Measurements from ENCODE around the gene TMEM176A.

Gene TMEM176A

DNA sequence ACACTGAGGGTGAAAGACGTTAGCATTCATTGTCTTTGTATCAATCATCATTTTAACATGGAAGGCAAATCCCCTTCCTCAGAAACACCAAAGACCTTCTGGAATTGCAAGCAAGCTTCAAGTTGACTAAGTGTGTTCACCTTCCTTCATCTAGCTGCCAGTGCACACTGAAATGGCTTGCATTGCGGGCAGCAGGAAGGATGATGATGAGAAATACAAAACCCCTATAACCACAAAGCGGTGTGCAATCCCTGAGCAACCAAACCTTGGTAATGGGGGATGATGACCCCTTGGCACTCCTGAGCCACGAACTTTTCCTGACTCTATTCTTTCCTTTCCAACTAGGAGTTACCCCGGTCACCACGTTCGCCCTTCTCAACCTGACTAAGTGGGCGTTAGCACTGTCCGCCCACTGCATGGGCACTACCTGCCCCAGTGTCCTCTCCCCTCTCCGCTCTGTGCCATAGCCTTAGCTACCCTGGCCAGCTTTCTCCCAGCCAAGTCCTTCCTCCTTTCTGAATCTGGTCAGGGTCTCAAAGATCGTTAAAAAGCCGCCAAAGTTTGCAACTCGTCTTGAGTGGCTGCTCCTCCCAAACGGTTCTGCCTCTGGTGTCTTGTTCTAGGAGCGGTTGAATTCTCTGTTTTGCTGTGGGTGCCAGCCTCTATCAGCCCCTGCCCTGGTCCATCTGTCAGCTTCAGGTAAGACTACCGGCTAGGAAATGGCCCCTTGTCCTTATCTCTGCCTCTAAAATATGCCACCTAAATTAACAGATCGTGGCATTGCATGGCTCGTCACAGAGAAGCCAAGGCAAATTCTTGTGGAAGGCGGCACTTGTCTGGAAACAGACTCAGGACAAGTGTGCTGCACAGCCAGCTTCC is 51.2 kb downstream of the TMEM176A start:
- DNase-seq = no peak

GRCh38 chr7:150852371-150852905 is 51.9 kb downstream of the TMEM176A start, which contains the start of gene AOC1:
Gene AOC1, plus strand, starts transcription at chr7:150852517. Its CDS starts 3,954 bp downstream, at chr7:150856471.
- no peak for DNase-seq

DNA sequence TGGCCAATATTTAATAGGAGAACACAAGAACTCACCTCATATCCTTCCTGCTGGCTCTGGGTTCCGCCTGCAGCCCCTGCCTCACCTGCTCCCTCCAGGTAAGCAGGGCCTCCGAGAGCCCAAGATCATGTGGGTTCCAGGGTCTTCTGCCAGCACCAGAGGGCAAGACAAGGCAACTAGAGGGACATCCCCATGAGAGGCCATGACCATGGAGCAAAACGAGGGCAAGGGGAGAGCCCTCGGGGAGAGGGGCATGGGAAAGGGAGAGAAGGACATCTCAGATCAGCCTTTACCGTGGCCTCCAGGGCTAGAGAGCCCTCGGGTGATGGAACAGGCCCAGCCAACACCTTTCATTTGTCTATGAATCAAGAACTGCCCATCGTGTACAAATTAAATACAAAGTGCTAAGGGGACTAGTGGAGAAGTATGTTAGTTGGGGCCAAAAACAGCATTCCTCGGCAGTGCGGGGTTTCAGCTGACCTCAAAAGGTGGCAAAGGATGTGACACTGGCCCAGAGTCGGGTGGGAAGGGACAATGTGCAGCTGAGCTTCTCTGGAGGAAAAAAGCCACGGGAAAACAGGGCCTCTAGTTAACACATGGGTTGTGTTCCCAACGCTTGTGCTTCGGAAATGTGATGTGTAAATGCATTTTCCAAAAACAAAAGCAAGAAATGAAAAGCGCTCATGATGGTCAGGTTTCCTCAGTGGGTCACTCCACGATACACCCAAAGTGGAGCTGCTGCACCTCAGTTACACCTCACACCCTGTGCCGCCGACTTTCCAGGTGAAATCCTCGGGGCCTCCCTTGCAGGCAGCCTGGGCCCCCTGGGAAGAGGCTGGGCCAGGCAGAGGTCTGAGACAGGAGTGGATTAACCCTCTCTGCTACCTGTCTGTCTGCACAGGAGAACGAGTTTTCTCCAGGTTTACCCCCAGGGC is 53.8 kb downstream of the TMEM176A start:
- DNase-seq = no peak

Data from HCEC 1CT (cell line).